Neural progenitor cell (in vitro differentiated cells): ENCODE data around the gene VWA8. TPM values are rescaled to one million over a fixed set of nuclear protein-coding genes. Genes with fewer than 3 reads are reported as not detected.
"Not testable (repeated sequence)": the region's sequence is repeated elsewhere in the genome, so short reads cannot be mapped to it uniquely, and the experiment has no call there.

Experiments used
- DNase-seq: peaks from one replicate; pipeline ENCODE4 v3.0.0-alpha.2; 2016; ENCODE audit warnings: low spot score
- H2AFZ ChIP-seq: fragments of 200-600 bp; sonication (generic); replicated peaks from 2 replicates; pipeline ENCODE4 v1.6.1; 2016; ENCODE audit warnings: antibody characterized with exemption
- H3F3A ChIP-seq: fragments of 200-600 bp; sonication (generic); 2 replicates; pipeline ENCODE4 v1.6.1; 2016; ENCODE audit warnings: antibody characterized with exemption, low read depth
- H3K27ac ChIP-seq: fragments of 200-600 bp; sonication (generic); 2 replicates; pipeline ENCODE4 v1.5.1; 2016; ENCODE audit warnings: mild to moderate bottlenecking
- H3K27me3 ChIP-seq: fragments of 200-600 bp; sonication (generic); 2 replicates; pipeline ENCODE4 v1.6.1; 2016; ENCODE audit warnings: mild to moderate bottlenecking, moderate library complexity
- H3K36me3 ChIP-seq: fragments of 200-600 bp; sonication (generic); 2 replicates; pipeline ENCODE4 v1.5.1; 2016
- H3K4me1 ChIP-seq: fragments of 200-600 bp; sonication (generic); 2 replicates; pipeline ENCODE4 v1.6.1; 2016; ENCODE audit warnings: mixed run types
- H3K4me2 ChIP-seq: fragments of 200-600 bp; sonication (generic); 2 replicates; pipeline ENCODE4 v1.6.1; 2016
- H3K4me3 ChIP-seq: fragments of 200-600 bp; sonication (generic); 2 replicates; pipeline ENCODE4 v1.5.1; 2016
- H3K79me2 ChIP-seq: fragments of 200-600 bp; sonication (generic); 2 replicates; pipeline ENCODE4 v1.6.1; 2016; ENCODE audit warnings: low read depth
- H3K9ac ChIP-seq: fragments of 200-600 bp; sonication (generic); 2 replicates; pipeline ENCODE4 v1.6.1; 2016
- H3K9me3 ChIP-seq: fragments of 200-600 bp; sonication (generic); 2 replicates; pipeline ENCODE4 v1.5.1; 2016; ENCODE audit warnings: low read depth
- H4K20me1 ChIP-seq: fragments of 200-600 bp; sonication (generic); 2 replicates; pipeline ENCODE4 v1.6.1; 2016; ENCODE audit warnings: low read depth
- H3K27ac Mint-ChIP-seq: 3 replicates; pipeline ENCODE4 v1.8.0; 2021; ENCODE audit warnings: mixed read lengths
- H3K27me3 Mint-ChIP-seq: 2 replicates; pipeline ENCODE4 v1.8.0; 2022; ENCODE audit warnings: low read depth, mild to moderate bottlenecking, inconsistent platforms, moderate library complexity, mixed read lengths; ENCODE audit not compliant: insufficient read depth
- H3K36me3 Mint-ChIP-seq: 3 replicates; pipeline ENCODE4 v1.8.0; 2021; ENCODE audit warnings: mixed read lengths
- H3K4me1 Mint-ChIP-seq: 3 replicates; pipeline ENCODE4 v1.8.0; 2021; ENCODE audit warnings: mixed read lengths
- H3K4me3 Mint-ChIP-seq: 3 replicates; pipeline ENCODE4 v1.8.0; 2021; ENCODE audit warnings: mild to moderate bottlenecking, moderate library complexity, mixed read lengths
- H3K9me3 Mint-ChIP-seq: 3 replicates; pipeline ENCODE4 v1.8.0; 2020; ENCODE audit warnings: mixed read lengths
- EZH2 ChIP-seq: fragments of 200-600 bp; sonication (generic); IDR thresholded peaks from 2 replicates; pipeline ENCODE4 v1.6.1; 2017; ENCODE audit warnings: antibody characterized with exemption, mild to moderate bottlenecking, moderate library complexity
- EZH2phosphoT487 ChIP-seq: fragments of 200-600 bp; sonication (generic); IDR thresholded peaks from 2 replicates; pipeline ENCODE4 v1.6.1; 2017; ENCODE audit warnings: antibody characterized with exemption
- total RNA-seq: library from RNA; depleted of rRNA; stranded (reverse); fragments of >200 nt; gene quantifications from 2 replicates; pipeline ENCODE4 v1.2.3, GENCODE V29; 2015; ENCODE audit warnings: low replicate concordance
- TF ChIP-seq, protein P1 (sequence below): fragments of 200-600 bp; sonication (generic); IDR thresholded peaks from 2 replicates; pipeline ENCODE4 v1.5.1; 2017; ENCODE audit warnings: antibody characterized with exemption, mild to moderate bottlenecking

VWA8 gene
- total RNA-seq, 1 donor from 2014 or later: 12.6 TPM

DNA sequence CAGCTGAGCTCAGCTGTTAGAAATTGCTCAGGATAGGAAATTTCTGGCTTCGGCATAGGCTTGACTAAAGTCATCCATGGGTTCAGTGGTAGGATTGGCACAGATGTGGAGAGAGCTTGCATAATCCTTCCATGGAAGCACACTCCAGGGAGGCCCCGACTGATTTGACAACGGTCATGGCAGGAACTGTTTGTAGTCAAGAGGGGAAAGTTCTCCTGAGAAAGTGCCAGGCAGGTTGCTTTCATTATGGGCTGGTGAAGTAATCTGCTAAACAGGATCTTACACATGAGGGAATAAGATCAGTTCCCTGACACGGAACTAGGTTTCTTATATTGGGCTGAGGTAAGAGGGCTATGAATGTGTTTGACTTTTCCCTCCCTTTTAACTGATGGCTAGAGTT, 383.5 kb downstream of the VWA8 start:
- no peak overlapping the region for H3K27ac ChIP-seq
- Mint-ChIP-seq H3K4me1 (peaks cover 5% of the 10 kb centered on the region), H3K27me3 (no peaks in the 10 kb centered on the region), H3K4me3 (no peak overlapping the region), H3K36me3 (peaks cover 29% of the 10 kb centered on the region), H3K9me3 (peaks cover 11% of the 10 kb centered on the region), H3K27ac (no peak overlapping the region)
- peaks cover 5% of the 10 kb centered on the region for H3K4me1 ChIP-seq
- H4K20me1 ChIP-seq: no peaks in the 10 kb centered on the region
- no peaks in the 10 kb centered on the region for H3K79me2 ChIP-seq
- no peaks in the 10 kb centered on the region for H3K9me3 ChIP-seq
- H3K27me3 ChIP-seq: no peaks in the 10 kb centered on the region
- no peak overlapping the region for H3K9ac ChIP-seq
- peaks cover 3% of the 10 kb centered on the region for H3K36me3 ChIP-seq
- no peak overlapping the region for H2AFZ ChIP-seq
- no peak for TF ChIP-seq EZH2phosphoT487
- TF ChIP-seq EZH2: no peak
- TF ChIP-seq, protein P1, sequence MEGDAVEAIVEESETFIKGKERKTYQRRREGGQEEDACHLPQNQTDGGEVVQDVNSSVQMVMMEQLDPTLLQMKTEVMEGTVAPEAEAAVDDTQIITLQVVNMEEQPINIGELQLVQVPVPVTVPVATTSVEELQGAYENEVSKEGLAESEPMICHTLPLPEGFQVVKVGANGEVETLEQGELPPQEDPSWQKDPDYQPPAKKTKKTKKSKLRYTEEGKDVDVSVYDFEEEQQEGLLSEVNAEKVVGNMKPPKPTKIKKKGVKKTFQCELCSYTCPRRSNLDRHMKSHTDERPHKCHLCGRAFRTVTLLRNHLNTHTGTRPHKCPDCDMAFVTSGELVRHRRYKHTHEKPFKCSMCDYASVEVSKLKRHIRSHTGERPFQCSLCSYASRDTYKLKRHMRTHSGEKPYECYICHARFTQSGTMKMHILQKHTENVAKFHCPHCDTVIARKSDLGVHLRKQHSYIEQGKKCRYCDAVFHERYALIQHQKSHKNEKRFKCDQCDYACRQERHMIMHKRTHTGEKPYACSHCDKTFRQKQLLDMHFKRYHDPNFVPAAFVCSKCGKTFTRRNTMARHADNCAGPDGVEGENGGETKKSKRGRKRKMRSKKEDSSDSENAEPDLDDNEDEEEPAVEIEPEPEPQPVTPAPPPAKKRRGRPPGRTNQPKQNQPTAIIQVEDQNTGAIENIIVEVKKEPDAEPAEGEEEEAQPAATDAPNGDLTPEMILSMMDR: no peak
- H3F3A ChIP-seq: no peaks in the 10 kb centered on the region
- H3K4me3 ChIP-seq: no peak overlapping the region
- no peak for DNase-seq
- H3K4me2 ChIP-seq: no peak overlapping the region

DNA sequence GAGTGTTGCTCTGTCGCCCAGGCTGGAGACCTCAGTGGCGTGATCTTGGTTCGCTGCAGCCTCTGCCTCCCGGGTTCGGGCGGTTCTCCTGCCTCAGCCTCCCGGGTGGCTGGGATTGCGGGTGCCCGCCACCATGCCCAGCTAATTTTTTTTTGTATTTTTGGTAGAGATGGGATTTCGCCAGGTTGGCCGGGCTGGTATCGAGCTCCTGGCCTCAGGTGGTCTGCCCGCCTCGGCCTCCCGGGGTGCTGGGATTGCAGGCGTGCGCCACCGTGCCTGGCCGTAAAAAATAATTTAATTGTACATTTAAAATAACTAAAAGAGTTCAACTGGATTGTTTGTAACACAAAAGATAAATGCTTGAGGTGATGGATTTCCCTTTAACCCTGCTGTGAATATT, 387.3 kb downstream of the VWA8 start:
- DNase-seq, H3K27me3 Mint-ChIP-seq, H3K27me3 ChIP-seq, H3K27ac ChIP-seq, H3K79me2 ChIP-seq, H3K4me3 ChIP-seq, H3K36me3 ChIP-seq, H2AFZ ChIP-seq, H3K9me3 ChIP-seq, H4K20me1 ChIP-seq, H3K9ac ChIP-seq, H3K4me2 ChIP-seq, H3F3A ChIP-seq, H3K4me1 ChIP-seq, H3K27ac Mint-ChIP-seq, H3K4me3 Mint-ChIP-seq: not testable (repeated sequence)
- peaks cover 36% of the 10 kb centered on the region for H3K36me3 Mint-ChIP-seq
- peaks cover 16% of the 10 kb centered on the region for H3K9me3 Mint-ChIP-seq
- H3K4me1 Mint-ChIP-seq: peaks cover 13% of the 10 kb centered on the region

DNA sequence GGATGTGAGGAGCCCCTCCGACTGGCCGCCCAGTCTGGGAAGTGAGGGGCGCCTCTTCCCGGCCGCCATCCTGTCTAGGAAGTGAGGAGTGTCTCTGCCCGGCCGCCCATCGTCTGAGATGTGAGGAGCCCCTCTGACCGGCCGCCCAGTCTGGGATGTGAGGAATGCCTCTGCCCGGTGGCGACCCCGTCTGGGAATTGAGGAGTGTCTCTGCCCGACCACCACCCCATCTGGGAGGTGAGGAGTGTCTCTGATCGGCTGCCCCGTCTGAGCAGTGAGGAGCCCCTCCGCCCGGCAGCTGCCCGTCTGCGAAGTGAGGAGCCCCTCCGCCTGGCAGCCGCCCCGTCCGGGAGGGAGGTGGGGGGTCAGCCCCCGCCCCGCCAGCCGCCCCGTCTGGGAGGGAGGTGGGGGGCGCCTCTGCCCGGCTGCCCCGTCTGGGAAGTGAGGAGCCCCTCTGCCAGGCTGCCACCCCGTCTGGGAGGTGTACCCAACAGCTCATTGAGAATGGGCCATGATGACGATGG, 389.0 kb downstream of the VWA8 start:
- H3K27me3 Mint-ChIP-seq: not testable (repeated sequence)
- Mint-ChIP-seq H3K9me3 (peaks cover 16% of the 10 kb centered on the region), H3K4me1 (peaks cover 16% of the 10 kb centered on the region)

DNA sequence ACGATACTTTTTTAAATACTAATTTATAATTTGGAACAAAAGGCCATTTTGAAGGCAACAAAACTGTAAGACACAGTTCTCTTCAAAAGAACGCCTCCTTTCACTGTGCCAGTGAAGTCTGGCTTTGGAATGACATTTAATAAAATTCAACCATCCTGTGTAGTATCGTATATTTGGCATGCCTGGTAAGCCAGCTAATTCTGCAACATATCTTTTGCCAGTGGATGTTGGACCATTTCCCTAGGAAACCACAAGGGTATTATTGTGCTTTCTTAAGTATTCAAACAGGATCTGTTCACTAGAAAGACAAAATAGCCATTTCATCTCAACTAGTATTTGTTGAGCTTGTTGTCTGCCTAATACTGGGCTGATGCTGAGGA, 391.9 kb downstream of the VWA8 start:
- Histone ChIP-seq H3K36me3 (peaks cover under 1% of the 10 kb centered on the region), H3K4me1 (peaks cover 35% of the 10 kb centered on the region), H3K27ac (no peak overlapping the region), H3K4me3 (no peak overlapping the region), H2AFZ (no peak overlapping the region), H4K20me1 (no peaks in the 10 kb centered on the region), H3K4me2 (no peak overlapping the region), H3K9ac (no peak overlapping the region), H3K9me3 (no peaks in the 10 kb centered on the region), H3K79me2 (no peaks in the 10 kb centered on the region), H3F3A (peaks cover 23% of the 10 kb centered on the region), H3K27me3 (no peaks in the 10 kb centered on the region)
- Mint-ChIP-seq H3K27me3 (peaks cover 4% of the 10 kb centered on the region), H3K4me3 (no peak overlapping the region), H3K27ac (no peak overlapping the region), H3K9me3 (peaks cover 7% of the 10 kb centered on the region), H3K4me1 (peaks cover 38% of the 10 kb centered on the region), H3K36me3 (peaks cover 14% of the 10 kb centered on the region)
- TF ChIP-seq EZH2 (no peak), EZH2phosphoT487 (no peak)
- TF ChIP-seq, protein P1: no peak
- no peak for DNase-seq

More for the DNA sequence above, 389.0 kb downstream of the VWA8 start:
- not testable (repeated sequence) for H3K27ac ChIP-seq, H3K9me3 ChIP-seq, H3K4me2 ChIP-seq, H3K79me2 ChIP-seq, H3K27me3 ChIP-seq, H4K20me1 ChIP-seq, H3K27ac Mint-ChIP-seq, H3K9ac ChIP-seq, H3F3A ChIP-seq, H3K4me3 Mint-ChIP-seq, DNase-seq, H3K4me3 ChIP-seq, H2AFZ ChIP-seq, H3K36me3 ChIP-seq
- H3K36me3 Mint-ChIP-seq: peaks cover 36% of the 10 kb centered on the region
- peaks cover 17% of the 10 kb centered on the region for H3K4me1 ChIP-seq
